Lower lobe of right lung (tissue), 2 donors: ENCODE results near the gene TENM4. TPM values are rescaled to one million over a fixed set of nuclear protein-coding genes. Genes with fewer than 3 reads are reported as not detected.

ENCODE experiments used
- ATAC-seq, 2 donors: fragments of 200-7000 bp; cut with Tn5 transposase; one replicate each; pipeline ENCODE4 v1.9.1; 2020 to 2022; ENCODE audit warnings: mild to moderate bottlenecking in 2 of 2, moderate library complexity in 2 of 2
- DNase-seq: peaks from one replicate; pipeline ENCODE4 v3.0.0-alpha.2; 2020
- H3K27ac ChIP-seq: fragments of 200-600 bp; one replicate; pipeline ENCODE4 v1.8.0; 2022
- H3K27me3 ChIP-seq: fragments of 200-600 bp; one replicate; pipeline ENCODE4 v1.8.0; 2022; ENCODE audit warnings: low read depth
- H3K36me3 ChIP-seq: fragments of 200-600 bp; one replicate; pipeline ENCODE4 v1.8.0; 2022; ENCODE audit warnings: mild to moderate bottlenecking
- H3K4me1 ChIP-seq: fragments of 200-600 bp; one replicate; pipeline ENCODE4 v1.8.0; 2022
- H3K4me3 ChIP-seq: fragments of 200-600 bp; one replicate; pipeline ENCODE4 v1.8.0; 2022; ENCODE audit warnings: mild to moderate bottlenecking
- H3K9me3 ChIP-seq: fragments of 200-600 bp; one replicate; pipeline ENCODE4 v1.8.0; 2022
- CTCF ChIP-seq: fragments of 200-600 bp; IDR thresholded peaks from one replicate; pipeline ENCODE4 v1.8.0; 2022; ENCODE audit warnings: antibody characterized with exemption, mild to moderate bottlenecking
- intact Hi-C: fragments of 100-400 bp; cut with DNase I; formaldehyde crosslinking; loops from one replicate; pipeline ENCODE4 v1.11.0; 2022
- total RNA-seq: library from RNA; stranded (reverse); fragmentation: NEBNext Ultra II Directional; extraction: Animal tissue kit (Norgen Biotek cat#: 25700); gene quantifications from one replicate; pipeline ENCODE4 v1.2.1, GENCODE V29; 2021
- donor health status: DM: no; HTN: yes; CAD: no; lungs with severe emphysema.

Gene TENM4
- total RNA-seq, 1 donor from 2014 or later = 1.1 TPM

GRCh38 chr11:79434283-79434682 lies 6.5 kb downstream of the TENM4 start:
- DNase-seq (no peak), ATAC-seq (no peak)
- Histone ChIP-seq H3K27me3 (peaks cover 59% of the 10 kb centered on the region), H3K9me3 (no peaks in the 10 kb centered on the region), H3K27ac (no peak overlapping the region), H3K4me3 (no peak overlapping the region), H3K4me1 (peaks cover 26% of the 10 kb centered on the region), H3K36me3 (no peaks in the 10 kb centered on the region)
- intact Hi-C loops = no loop called here
- TF ChIP-seq CTCF = no peak

DNA sequence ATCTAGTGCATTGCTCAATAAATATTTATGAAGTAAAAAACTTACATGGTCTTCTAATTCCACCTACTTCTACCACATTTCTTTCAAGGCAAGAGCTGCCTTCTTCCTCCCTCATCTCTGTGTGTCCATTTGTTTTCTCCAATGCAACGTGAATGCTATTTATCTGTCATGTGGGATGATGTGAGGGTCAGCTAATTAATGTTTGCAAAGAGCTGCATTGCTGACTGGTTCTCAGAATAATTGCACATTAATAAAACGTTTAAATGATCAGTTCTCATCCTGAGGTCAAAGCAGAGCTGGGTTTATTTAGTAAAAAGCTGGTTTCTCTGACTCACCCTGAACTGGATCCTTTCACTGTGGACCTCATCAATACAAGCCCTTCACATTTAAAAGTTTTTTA lies 8.7 kb downstream of the TENM4 start:
- DNase-seq (no peak), ATAC-seq (no peak)
- Histone ChIP-seq H3K27me3 (peaks cover 37% of the 10 kb centered on the region), H3K36me3 (no peaks in the 10 kb centered on the region), H3K27ac (no peak overlapping the region), H3K9me3 (no peaks in the 10 kb centered on the region), H3K4me1 (peaks cover 4% of the 10 kb centered on the region), H3K4me3 (no peak overlapping the region)
- TF ChIP-seq CTCF = no peak
- intact Hi-C loops = no loop called here

- no peak for TF ChIP-seq CTCF
- intact Hi-C loops = no loop called here
- Histone ChIP-seq H3K9me3 (no peaks in the 10 kb centered on the region), H3K4me3 (no peak overlapping the region), H3K36me3 (no peaks in the 10 kb centered on the region), H3K27ac (no peak overlapping the region), H3K27me3 (peaks cover 31% of the 10 kb centered on the region), H3K4me1 (no peaks in the 10 kb centered on the region)
- no peak for DNase-seq
- ATAC-seq = no peak
Measured at GRCh38 chr11:79431535-79431934, 9.3 kb downstream of the TENM4 start.

DNA sequence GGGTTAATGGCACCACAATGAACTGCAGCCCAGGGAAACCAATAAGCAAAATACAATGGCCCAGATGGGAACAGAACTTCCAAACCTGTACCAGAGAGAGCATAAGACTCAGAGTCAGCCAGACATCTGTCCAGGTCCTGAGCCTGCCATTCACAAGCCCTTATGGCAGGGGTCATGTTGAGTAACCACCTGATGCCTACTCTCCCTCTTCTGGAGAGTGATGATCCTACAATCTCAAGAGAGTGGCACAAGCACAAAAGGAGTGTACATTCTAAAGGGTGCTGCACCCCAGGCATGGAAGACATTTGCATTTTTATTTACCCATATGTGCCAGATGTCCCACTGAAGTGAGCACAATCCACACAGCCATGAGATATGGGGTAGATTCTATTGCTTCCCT lies 10.6 kb downstream of the TENM4 start:
- Histone ChIP-seq H3K4me3 (no peak overlapping the region), H3K36me3 (no peaks in the 10 kb centered on the region), H3K27me3 (peaks cover 19% of the 10 kb centered on the region), H3K27ac (no peak overlapping the region), H3K9me3 (no peaks in the 10 kb centered on the region), H3K4me1 (no peaks in the 10 kb centered on the region)
- no peak for DNase-seq
- intact Hi-C loops = no loop called here
- TF ChIP-seq CTCF = no peak
- no peak for ATAC-seq

DNA sequence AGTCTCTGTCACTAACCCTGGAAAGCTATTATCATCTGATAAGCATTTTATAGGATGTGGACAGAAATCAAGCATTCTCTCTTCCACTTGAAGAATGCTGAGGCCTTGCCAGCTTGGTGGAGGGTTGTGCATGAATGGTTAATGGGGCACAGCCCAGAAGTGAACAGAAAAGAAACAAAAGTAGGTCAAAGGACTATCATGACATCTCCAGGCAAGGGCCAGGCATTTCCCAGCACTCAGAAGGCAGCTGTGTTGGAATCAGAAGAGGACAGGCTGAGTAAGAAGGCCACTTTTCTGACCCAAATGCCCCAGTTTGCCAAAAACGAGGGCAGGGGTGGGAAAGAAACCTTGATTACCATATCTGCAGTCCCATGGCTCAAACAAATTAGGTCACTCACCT lies 12.4 kb downstream of the TENM4 start:
- Histone ChIP-seq H3K9me3 (no peaks in the 10 kb centered on the region), H3K36me3 (no peaks in the 10 kb centered on the region), H3K27me3 (peaks cover 2% of the 10 kb centered on the region), H3K4me3 (no peak overlapping the region), H3K27ac (no peak overlapping the region), H3K4me1 (no peaks in the 10 kb centered on the region)
- intact Hi-C loops = no loop called here
- no peak for TF ChIP-seq CTCF
- no peak for DNase-seq
- no peak for ATAC-seq
